Activated CD8-positive, alpha-beta memory T cell treated with anti-CD3 and anti-CD28 coated beads, Interleukin-2, amount 10 ng/mL, durations not matched to agents 7 days and 5 days (primary cell): ENCODE results near the gene ACAT2. TPM values are rescaled to one million over a fixed set of nuclear protein-coding genes. Genes with fewer than 3 reads are reported as not detected.
"Not testable (repeated sequence)": the region's sequence is repeated elsewhere in the genome, so short reads cannot be mapped to it uniquely, and the experiment has no call there.

ENCODE experiments used
- ATAC-seq: fragments of 150-1000 bp; cut with Tn5 transposase; one replicate; pipeline ENCODE4 v1.10.0; 2021; ENCODE audit warnings: moderate library complexity
- CTCF ChIA-PET: fragments of 350-600 bp; sonication (Branson Sonifier 250); formaldehyde crosslinking; loops from one replicate; lab custom pipeline; 2021; ENCODE audit warnings: antibody characterized with exemption; lab: Charles Lee
- DNase-seq: peaks from one replicate; pipeline ENCODE4 v3.0.0-alpha.2; 2020
- H3K27ac Mint-ChIP-seq: one replicate; pipeline ENCODE4 v1.8.0; 2021; ENCODE audit warnings: mild to moderate bottlenecking, mixed read lengths
- H3K27me3 Mint-ChIP-seq: one replicate; pipeline ENCODE4 v1.8.0; 2021; ENCODE audit warnings: mixed read lengths
- H3K36me3 Mint-ChIP-seq: one replicate; pipeline ENCODE4 v1.8.0; 2021; ENCODE audit warnings: mild to moderate bottlenecking, mixed read lengths
- H3K4me1 Mint-ChIP-seq: one replicate; pipeline ENCODE4 v1.8.0; 2021; ENCODE audit warnings: mixed read lengths
- H3K4me3 Mint-ChIP-seq: one replicate; pipeline ENCODE4 v1.8.0; 2021; ENCODE audit warnings: mild to moderate bottlenecking, moderate library complexity, mixed read lengths
- H3K9me3 Mint-ChIP-seq: one replicate; pipeline ENCODE4 v1.8.0; 2022; ENCODE audit warnings: low read depth, mixed read lengths
- total RNA-seq, 2 experiments: library from RNA; stranded (reverse); gene quantifications; one replicate each; pipeline ENCODE4 v1.2.3, GENCODE V29; 2021

The ACAT2 gene
- total RNA-seq, 2 experiments from 2014 or later: 95.4 to 128 TPM

DNA sequence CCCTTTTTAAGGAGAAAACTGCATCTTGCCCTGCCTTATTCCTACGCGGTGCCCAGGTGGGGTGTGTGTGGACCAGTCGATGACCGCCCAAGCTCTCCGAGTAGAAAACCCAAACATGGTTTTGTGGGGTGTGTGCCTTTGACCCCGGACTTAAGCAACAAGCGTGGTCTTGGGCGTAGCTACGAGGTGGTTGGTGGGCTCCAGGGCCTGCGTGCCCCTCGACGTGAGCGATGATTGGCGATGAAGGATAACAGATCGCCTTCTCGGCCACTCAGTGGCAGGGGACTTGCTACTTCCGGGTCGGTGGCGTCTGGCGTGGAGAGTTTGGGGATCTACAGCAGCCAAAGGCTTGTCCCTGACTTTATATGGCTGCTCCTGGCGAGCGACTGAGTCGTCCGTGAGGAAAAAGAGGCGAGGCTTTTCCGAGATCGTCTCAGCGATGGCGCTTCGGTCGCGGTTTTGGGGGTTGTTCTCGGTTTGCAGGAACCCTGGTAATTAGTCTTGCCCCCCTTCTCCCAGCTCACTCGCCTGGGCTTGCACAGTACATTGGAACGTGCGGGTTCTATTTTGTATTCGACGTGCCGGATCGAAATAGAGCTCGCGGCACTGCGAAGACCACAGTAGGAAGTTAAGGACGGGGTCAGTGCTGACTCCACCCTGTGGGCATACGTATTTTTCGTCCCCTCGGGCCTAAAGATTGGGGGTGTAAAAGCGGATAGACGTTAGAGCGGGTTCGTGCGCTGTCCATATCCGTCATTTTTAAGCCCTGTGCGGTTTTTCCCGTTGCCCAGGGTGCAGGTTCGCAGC, 28.5 kb downstream of the ACAT2 start, which contains the start of gene MRPL18:
TSS of gene MRPL18 (plus strand) at position 319 of the 807 bp plus-strand sequence. CDS start at position 440, 121 bp downstream.
- ATAC-seq: peak; percentile 84
- CTCF ChIA-PET: interaction anchor here (1.0 to 3.6 kb wide), 11 partner anchors 10 to 672 kb away, joined by 3 to 19 read pairs (median 6); partner anchors contain the start of genes PNLDC1, SOD2 and WTAP
- Mint-ChIP-seq H3K4me3 (peak within 1 kb of the TSS; percentile 95), H3K27ac (peak within 1 kb of the TSS; percentile 97), H3K27me3 (no peaks in the 10 kb centered on the region), H3K9me3 (no peaks in the 10 kb centered on the region), H3K36me3 (peaks cover 59% of the 10 kb centered on the region), H3K4me1 (peaks cover 54% of the 10 kb centered on the region)
- DNase-seq: peak; percentile 95

DNA sequence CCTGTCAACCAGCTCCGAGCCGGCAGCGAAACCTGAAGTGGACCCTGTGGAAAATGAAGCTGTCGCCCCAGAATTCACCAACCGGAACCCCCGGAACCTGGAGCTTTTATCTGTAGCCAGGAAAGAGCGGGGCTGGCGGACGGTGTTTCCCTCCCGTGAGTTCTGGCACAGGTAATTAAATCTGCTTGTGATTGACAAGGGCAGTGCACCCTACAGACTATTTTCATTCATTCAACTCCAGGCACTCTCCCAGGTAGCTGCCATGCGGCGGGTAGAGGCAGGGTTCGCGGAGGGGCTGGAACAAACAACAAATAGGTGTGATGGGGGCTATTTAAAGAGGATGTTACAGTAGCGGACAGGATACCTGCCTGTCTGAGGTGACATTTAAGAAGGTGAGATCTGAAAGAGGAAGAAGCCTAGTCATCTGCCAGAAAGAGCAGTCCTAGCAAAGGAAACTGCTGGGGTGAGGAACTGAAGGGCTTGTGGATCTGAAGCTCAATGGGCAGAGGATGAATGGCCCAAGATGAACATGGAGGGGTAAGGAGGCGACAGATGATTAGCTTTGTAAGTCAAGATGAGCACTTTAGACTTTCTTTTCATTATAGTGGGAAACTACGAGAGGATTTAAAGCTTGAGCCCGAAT, 29.2 kb downstream of the ACAT2 start:
- CTCF ChIA-PET: interaction anchor here (0.9 to 3.6 kb wide), 9 partner anchors 9 to 185 kb away, joined by 3 to 19 read pairs (median 4); partner anchors contain the start of genes PNLDC1, SOD2 and WTAP
- peak overlapping the region; percentile 97 for H3K27ac Mint-ChIP-seq
- H3K36me3 Mint-ChIP-seq: peaks cover 55% of the 10 kb centered on the region
- no peak for ATAC-seq
- no peaks in the 10 kb centered on the region for H3K27me3 Mint-ChIP-seq
- peak overlapping the region; percentile 95 for H3K4me3 Mint-ChIP-seq
- no peaks in the 10 kb centered on the region for H3K9me3 Mint-ChIP-seq
- peaks cover 49% of the 10 kb centered on the region for H3K4me1 Mint-ChIP-seq
- DNase-seq: no peak

DNA sequence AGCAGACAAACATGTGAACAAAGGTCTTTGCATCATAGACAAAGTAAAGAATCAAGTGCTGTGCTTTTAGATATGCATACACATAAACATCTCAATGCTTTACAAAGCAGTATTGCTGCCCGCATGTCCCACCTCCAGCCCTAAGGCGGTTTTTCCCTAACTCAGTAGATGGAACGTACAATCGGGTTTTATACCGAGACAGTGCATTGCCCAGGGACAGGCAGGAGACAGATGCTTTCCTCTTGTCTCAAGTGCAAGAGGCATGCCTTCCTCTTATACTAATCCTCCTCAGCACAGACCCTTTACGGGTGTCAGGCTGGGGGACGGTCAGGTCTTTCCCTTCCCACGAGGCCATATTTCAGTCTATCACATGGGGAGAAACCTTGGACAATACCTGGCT, 33.1 kb downstream of the ACAT2 start:
- ATAC-seq, H3K27me3 Mint-ChIP-seq, H3K9me3 Mint-ChIP-seq, DNase-seq, H3K4me3 Mint-ChIP-seq, H3K27ac Mint-ChIP-seq: not testable (repeated sequence)
- peaks cover 52% of the 10 kb centered on the region for H3K36me3 Mint-ChIP-seq
- H3K4me1 Mint-ChIP-seq: peaks cover 39% of the 10 kb centered on the region
- CTCF ChIA-PET: interaction anchor here (1.8 kb wide), 1 partner anchor 103 kb away, joined by 6 read pairs; no protein-coding TSS in a partner anchor

DNA sequence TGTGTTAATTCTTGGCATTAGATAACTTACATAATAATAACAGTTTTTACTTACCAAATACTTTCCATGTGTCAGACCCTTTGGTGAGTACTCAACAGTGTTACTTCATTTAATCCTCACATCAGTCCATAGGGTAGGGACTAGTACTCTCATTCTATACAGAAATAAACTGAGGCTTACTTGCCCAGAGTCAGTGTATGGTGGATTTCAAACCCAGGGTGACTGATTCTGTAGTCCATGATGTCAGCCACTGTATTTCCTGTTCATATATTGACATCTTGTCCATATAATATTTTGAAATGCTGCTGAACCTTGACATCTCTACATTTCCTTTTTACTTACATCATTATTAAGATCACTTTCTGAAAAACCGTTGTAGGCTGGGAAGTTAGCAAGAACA, 35.7 kb downstream of the ACAT2 start:
- Mint-ChIP-seq H3K9me3 (no peaks in the 10 kb centered on the region), H3K27me3 (no peaks in the 10 kb centered on the region), H3K4me3 (no peak overlapping the region), H3K27ac (no peak overlapping the region), H3K36me3 (peaks cover 37% of the 10 kb centered on the region), H3K4me1 (peaks cover 25% of the 10 kb centered on the region)
- DNase-seq: no peak
- ATAC-seq: peak; percentile 27
- CTCF ChIA-PET: no interaction called here

DNA sequence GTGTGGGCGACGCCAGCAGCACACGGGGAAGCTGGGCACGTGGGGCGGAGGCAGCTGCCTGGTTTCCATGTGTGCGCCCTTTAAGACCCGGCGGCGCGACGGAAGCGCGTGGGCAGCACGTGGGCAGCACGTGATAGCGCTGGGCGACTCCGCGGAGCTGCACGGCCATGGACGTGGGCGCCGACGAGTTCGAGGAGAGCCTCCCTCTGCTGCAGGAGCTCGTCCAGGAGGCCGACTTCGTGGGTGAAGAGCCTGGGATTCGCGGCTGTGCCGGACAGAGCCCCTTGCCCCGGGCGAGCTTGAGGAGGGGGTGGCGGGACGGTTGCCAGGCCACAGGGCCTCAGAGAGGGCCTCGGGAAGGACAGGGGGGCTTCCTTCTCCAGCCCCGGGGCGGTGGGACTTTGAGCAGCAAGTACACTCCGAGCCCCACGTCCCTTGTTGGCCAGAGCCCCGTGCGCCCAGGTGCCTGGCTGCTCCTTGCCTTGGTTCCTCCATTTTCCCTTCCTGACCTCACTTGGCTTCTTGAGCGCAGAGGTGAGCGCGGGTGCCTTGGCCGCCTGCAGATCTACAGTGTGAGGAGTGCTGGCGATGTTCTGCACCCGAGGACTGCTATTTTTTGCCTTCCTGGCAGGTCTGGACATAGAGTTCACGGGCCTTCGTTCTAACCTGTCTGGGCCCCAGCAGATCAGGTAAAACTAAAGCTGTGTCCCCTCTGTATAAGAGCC, 38.5 kb downstream of the ACAT2 start, which contains the start of gene PNLDC1:
TSS of gene PNLDC1 (plus strand) at position 136 of the 725 bp plus-strand sequence. CDS start at position 168, 32 bp downstream.
- Mint-ChIP-seq H3K27ac (peak within 1 kb of the TSS; percentile 6), H3K36me3 (peaks cover 21% of the 10 kb centered on the region), H3K9me3 (no peaks in the 10 kb centered on the region), H3K4me3 (no peak within 1 kb of the TSS), H3K27me3 (no peaks in the 10 kb centered on the region), H3K4me1 (peaks cover 10% of the 10 kb centered on the region)
- no peak for ATAC-seq
- no peak for DNase-seq
- CTCF ChIA-PET: interaction anchor here (1.5 kb wide), 1 partner anchor 9 kb away, joined by 3 read pairs; no protein-coding TSS in a partner anchor

DNA sequence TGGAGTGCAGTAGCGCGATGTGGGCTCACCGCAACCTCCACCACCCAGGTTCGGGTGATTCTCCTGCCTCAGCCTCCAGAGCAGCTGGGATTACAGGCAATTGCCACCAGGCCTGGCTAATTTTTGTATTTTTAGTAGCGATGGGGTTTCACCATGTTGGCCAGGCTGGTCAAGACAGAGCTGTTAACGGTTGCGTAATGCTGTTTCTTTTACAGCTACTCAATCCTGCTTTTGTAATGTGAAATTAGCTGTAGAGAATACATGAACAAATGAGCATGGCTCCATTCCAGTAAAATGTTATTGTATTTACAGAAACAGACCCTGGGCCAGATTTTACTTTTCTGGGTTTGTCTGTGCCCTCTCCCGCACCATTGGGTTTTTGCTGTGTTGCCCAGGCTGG, 40.1 kb downstream of the ACAT2 start:
- DNase-seq (no peak), ATAC-seq (no peak)
- Mint-ChIP-seq H3K4me3 (no peak overlapping the region), H3K27me3 (no peaks in the 10 kb centered on the region), H3K27ac (no peak overlapping the region), H3K36me3 (peaks cover 19% of the 10 kb centered on the region), H3K4me1 (peaks cover 8% of the 10 kb centered on the region), H3K9me3 (no peaks in the 10 kb centered on the region)
- CTCF ChIA-PET: no interaction called here

DNA sequence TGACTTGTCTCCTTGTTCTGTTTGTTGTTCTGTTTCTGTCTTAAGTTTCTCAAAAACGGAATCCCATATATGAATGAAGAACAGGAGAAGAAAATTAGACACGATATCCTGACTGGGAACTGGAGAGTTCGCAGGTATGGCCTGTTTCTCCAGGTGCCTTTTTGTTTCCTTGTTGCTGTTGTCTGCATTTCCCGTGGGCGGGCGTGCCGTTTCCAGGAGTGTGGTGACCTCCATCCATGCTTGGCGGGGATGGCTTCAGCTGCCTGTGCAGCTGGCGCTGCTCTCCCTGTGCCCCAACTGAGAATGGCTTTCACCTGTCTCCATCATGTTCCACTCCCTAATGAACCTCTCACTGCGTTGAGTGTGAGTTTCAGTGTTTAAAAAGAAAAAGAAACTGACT, 42.7 kb downstream of the ACAT2 start:
- H3K9me3 Mint-ChIP-seq: no peaks in the 10 kb centered on the region
- H3K4me1 Mint-ChIP-seq: peaks cover under 1% of the 10 kb centered on the region
- H3K27ac Mint-ChIP-seq: no peak overlapping the region
- H3K27me3 Mint-ChIP-seq: no peaks in the 10 kb centered on the region
- peaks cover 2% of the 10 kb centered on the region for H3K36me3 Mint-ChIP-seq
- no peak for DNase-seq
- H3K4me3 Mint-ChIP-seq: no peak overlapping the region
- ATAC-seq: no peak
- CTCF ChIA-PET: no interaction called here

DNA sequence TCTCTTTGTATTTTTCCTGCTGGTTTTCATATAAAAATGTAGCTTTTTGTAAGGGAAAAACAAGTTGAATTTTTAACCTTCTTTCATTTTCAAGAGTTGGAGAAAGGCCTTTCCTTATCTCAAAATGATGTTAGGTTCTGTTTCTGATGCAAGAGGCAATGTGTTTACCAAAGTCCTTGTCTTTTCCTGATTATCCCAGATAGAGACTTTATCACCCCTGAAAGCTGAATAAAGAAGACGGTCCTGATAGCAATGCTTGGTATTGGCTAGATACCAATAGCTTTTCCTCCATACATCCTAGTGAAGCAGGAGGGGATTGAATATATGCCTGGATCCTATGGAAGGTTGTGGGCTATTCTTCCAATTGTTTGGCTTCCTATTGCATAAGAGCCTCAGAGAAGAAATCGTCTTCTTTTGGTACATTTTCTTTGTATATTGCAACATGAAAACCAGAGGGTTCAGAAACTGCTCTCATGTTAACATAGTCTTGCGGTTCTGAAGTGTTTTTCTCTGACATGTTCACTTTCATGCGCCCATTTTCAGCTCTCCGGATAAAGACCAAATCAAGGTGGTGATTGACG, 43.7 kb downstream of the ACAT2 start:
- no peaks in the 10 kb centered on the region for H3K27me3 Mint-ChIP-seq
- peaks cover 2% of the 10 kb centered on the region for H3K4me1 Mint-ChIP-seq
- H3K9me3 Mint-ChIP-seq: no peaks in the 10 kb centered on the region
- H3K36me3 Mint-ChIP-seq: no peaks in the 10 kb centered on the region
- H3K27ac Mint-ChIP-seq: no peak overlapping the region
- CTCF ChIA-PET: interaction anchor here (1.7 to 1.9 kb wide), 2 partner anchors 14 to 114 kb away, joined by 3 to 6 read pairs; no protein-coding TSS in a partner anchor
- no peak overlapping the region for H3K4me3 Mint-ChIP-seq
- ATAC-seq (no peak), DNase-seq (no peak)

DNA sequence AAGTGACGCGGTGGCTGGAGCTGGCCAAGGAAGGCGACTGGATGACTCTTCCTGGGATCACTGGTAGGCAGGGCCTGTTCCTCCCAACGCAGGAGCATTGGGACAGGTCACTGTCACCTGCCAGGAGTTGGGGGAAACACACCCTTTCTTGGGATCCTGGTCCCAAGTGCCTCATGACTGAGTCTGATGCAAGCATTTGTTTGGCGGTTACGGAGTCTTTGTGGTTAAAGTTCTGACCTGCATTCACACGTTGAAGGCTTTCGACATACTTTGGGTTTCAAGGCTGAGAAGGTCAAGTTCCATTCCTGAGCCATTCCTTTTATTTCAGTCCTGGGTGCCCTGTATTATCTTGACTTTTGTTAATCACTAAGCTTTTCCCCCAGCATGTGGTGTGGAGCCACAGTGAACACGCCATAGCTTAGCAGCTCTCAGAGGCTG, 44.2 kb downstream of the ACAT2 start:
- no peak for ATAC-seq
- CTCF ChIA-PET: interaction anchor here (1.7 to 1.9 kb wide), 2 partner anchors 15 to 115 kb away, joined by 3 to 6 read pairs; no protein-coding TSS in a partner anchor
- DNase-seq: no peak
- no peak overlapping the region for H3K27ac Mint-ChIP-seq
- H3K27me3 Mint-ChIP-seq: no peaks in the 10 kb centered on the region
- H3K4me1 Mint-ChIP-seq: peaks cover 2% of the 10 kb centered on the region
- H3K36me3 Mint-ChIP-seq: no peaks in the 10 kb centered on the region
- no peak overlapping the region for H3K4me3 Mint-ChIP-seq
- H3K9me3 Mint-ChIP-seq: no peaks in the 10 kb centered on the region

DNA sequence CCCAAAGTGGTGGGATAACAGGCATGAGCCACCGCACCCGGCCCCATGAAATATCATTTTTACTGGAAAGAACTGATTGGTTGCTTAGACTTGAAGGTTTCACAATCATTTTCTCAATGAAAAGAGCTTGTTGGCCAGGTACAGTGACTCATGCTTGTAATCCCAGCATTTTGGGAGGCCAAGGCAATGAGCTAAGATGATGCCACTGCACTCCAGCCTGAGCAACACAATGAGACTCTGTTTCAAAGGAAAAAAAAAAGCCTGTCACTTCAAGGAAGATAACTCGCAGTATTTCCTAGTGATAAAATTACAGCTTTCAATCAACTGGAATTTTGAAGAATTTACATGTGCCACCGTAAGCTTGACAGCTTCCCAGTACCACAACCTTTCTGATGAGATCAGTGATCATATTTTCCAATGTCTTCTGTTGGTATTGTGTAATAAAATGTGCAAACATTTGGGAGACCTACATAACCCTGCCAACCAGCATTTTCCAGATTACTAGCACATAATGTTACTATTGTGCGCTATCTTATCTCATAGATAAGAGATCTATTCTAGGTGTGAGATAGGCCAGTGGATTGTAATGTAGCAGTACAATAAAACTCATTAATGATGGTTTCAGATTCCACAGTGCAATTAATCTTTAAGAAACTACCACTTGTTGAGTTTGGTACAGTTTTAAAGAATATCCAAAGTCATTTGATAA, 45.5 kb downstream of the ACAT2 start:
- DNase-seq: no peak
- ATAC-seq: no peak
- Mint-ChIP-seq H3K27me3 (no peaks in the 10 kb centered on the region), H3K4me3 (no peak overlapping the region), H3K9me3 (no peaks in the 10 kb centered on the region), H3K27ac (no peak overlapping the region), H3K36me3 (no peaks in the 10 kb centered on the region), H3K4me1 (peaks cover 2% of the 10 kb centered on the region)
- CTCF ChIA-PET: interaction anchor here (1.9 kb wide), 1 partner anchor 116 kb away, joined by 6 read pairs; no protein-coding TSS in a partner anchor

DNA sequence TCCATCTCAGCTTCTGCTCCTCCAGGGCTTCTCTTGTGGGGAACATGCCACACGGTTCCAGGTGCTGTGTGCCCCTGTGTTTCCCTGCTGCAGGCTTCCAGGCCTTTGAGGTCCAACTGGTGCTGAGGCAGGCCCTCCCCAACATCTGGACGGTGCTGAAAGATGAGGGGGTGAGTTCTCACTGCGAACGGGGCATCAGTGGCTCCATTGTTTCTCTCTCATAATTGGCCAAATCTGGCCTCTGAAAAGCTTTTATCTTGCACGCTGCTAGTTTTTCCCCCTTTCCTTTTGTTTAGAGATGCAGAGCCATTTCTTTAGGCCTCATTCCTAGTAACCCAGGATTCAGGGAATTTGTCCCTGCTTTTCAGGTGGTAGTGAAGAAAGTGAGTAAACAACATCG, 46.8 kb downstream of the ACAT2 start:
- H3K4me1 Mint-ChIP-seq: peaks cover 2% of the 10 kb centered on the region
- no peaks in the 10 kb centered on the region for H3K27me3 Mint-ChIP-seq
- ATAC-seq (no peak), DNase-seq (no peak)
- no peaks in the 10 kb centered on the region for H3K9me3 Mint-ChIP-seq
- H3K36me3 Mint-ChIP-seq: no peaks in the 10 kb centered on the region
- CTCF ChIA-PET: interaction anchor here (1.1 kb wide), 1 partner anchor 11 kb away, joined by 3 read pairs; no protein-coding TSS in a partner anchor
- H3K4me3 Mint-ChIP-seq: no peak overlapping the region
- H3K27ac Mint-ChIP-seq: no peak overlapping the region

DNA sequence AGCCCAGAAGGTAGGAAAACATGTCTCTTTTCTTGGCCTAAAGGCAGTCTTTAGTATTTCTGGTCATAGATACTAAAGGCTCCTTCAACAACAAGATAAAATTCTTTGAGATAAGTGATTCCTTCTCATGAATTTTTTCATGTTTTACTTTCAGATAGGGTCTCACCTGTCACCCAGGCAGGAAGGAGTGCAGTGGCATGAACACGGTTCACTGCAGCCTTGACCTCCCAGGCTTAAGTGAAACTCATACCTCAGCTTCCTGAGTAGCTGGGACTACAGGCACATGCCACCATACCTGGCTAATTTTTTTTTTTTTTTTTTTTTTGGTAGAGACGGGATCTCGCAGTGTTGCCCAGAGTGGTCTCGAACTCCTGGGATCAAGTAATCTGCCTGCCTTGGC, 47.3 kb downstream of the ACAT2 start:
- Mint-ChIP-seq H3K36me3 (no peaks in the 10 kb centered on the region), H3K4me1 (peaks cover 2% of the 10 kb centered on the region), H3K27me3 (no peaks in the 10 kb centered on the region), H3K9me3 (no peaks in the 10 kb centered on the region), H3K27ac (no peak overlapping the region), H3K4me3 (no peak overlapping the region)
- CTCF ChIA-PET: interaction anchor here (1.1 kb wide), 1 partner anchor 10 kb away, joined by 3 read pairs; no protein-coding TSS in a partner anchor
- DNase-seq: no peak
- no peak for ATAC-seq
